OCI-LY7 (cell line): Measurements from ENCODE around the gene MYL5.

ENCODE experiments used
- CTCF ChIP-seq: fragments of 200-600 bp; sonication (generic); conservative IDR thresholded peaks from 2 replicates; pipeline ENCODE4 v1.5.1; 2014; ENCODE audit warnings: mild to moderate bottlenecking, antibody characterized with exemption, low read length, moderate library complexity, mixed read lengths
- EZH2phosphoT487 ChIP-seq: fragments of 200-600 bp; sonication (generic); IDR thresholded peaks from 2 replicates; pipeline ENCODE4 v1.6.1; 2018; ENCODE audit warnings: low read depth, borderline replicate concordance, mild to moderate bottlenecking, mixed run types, antibody characterized with exemption, low read length, moderate library complexity, mixed read lengths

- TF ChIP-seq CTCF, result no peak
- TF ChIP-seq EZH2phosphoT487, result no peak
Measured at GRCh38 chr4:646460-646859, 27.9 kb upstream of the MYL5 start.
